ENCODE results near the gene SERBP1.

DNA sequence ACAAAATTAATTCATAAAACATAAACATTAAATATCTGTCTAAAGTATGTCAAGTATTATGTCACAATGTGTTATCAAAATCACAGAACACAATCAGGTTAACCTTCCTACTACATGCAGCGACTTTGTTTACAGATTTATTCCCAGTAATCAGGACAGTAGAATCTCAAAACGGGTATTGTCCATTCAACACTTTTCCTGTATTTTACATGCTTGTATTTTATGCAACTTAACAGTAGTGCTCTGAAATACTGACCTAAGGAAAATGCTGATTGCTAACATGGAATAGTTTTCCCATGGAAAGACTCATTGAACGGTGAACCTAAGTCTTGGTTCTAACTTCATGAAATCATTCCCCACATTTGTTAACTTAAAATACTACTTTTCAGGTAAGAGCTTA is 2.3 kb downstream of the SERBP1 start:
- TF ChIP-seq CTCF (conservative IDR thresholded peaks at IDR 0.05) (no peak), ZFX (IDR thresholded peaks at IDR 0.05) (no peak)
